SJSA1 (cell line): ENCODE measurements around the gene KLHL24. TPM values are rescaled to one million over a fixed set of nuclear protein-coding genes. Genes with fewer than 3 reads are reported as not detected.
A peak's percentile ranks its signal among the peaks of the same experiment; 100 is the strongest.
"Not testable (repeated sequence)": the region's sequence is repeated elsewhere in the genome, so short reads cannot be mapped to it uniquely, and the experiment has no call there.

ENCODE experiments used
- DNase-seq, 2 experiments: peaks; one replicate each; pipeline ENCODE4 v3.0.0-alpha.2; 2015 to 2020; ENCODE audit warnings: low spot score in 2 of 2, low read depth in 1 of 2
- H3K27ac ChIP-seq: fragments of 250-450 bp; sonication (Bioruptor Pico); 2 replicates; pipeline ENCODE4 v1.5.1; 2020; ENCODE audit warnings: mild to moderate bottlenecking, moderate library complexity
- H3K27me3 ChIP-seq: fragments of 250-450 bp; sonication (Bioruptor Pico); replicated peaks from 2 replicates; pipeline ENCODE4 v1.5.1; 2020; ENCODE audit warnings: mild to moderate bottlenecking, moderate library complexity
- H3K36me3 ChIP-seq: fragments of 250-450 bp; sonication (Bioruptor Pico); 2 replicates; pipeline ENCODE4 v1.5.1; 2020; ENCODE audit warnings: mild to moderate bottlenecking
- H3K4me1 ChIP-seq: fragments of 250-450 bp; sonication (Bioruptor Pico); replicated peaks from 2 replicates; pipeline ENCODE4 v1.6.1; 2021; ENCODE audit warnings: mild to moderate bottlenecking
- H3K4me3 ChIP-seq: fragments of 250-450 bp; sonication (Bioruptor Pico); 2 replicates; pipeline ENCODE4 v1.5.1; 2020; ENCODE audit warnings: mild to moderate bottlenecking
- H3K9me3 ChIP-seq: fragments of 250-450 bp; sonication (Bioruptor Pico); replicated peaks from 2 replicates; pipeline ENCODE4 v1.5.1; 2020; ENCODE audit warnings: mild to moderate bottlenecking
- total RNA-seq: library from RNA; depleted of rRNA; stranded (reverse); fragments of >200 nt; shearing (Covaris generic); gene quantifications from 2 replicates; pipeline ENCODE4 v1.2.3, GENCODE V29; 2014

The KLHL24 gene
- total RNA-seq, 1 experiment from 2014 or later, result 5.9 TPM

GRCh38 chr3:183619624-183620251 lies 15.7 kb upstream of the KLHL24 start:
- H3K27ac ChIP-seq, result no peak overlapping the region
- no peaks in the 10 kb centered on the region for H3K4me1 ChIP-seq
- no peak for DNase-seq

GRCh38 chr3:183620252-183620628 lies 15.2 kb upstream of the KLHL24 start:
- Histone ChIP-seq H3K4me3 (no peak overlapping the region), H3K4me1 (no peaks in the 10 kb centered on the region), H3K27ac (no peak overlapping the region), H3K27me3 (no peaks in the 10 kb centered on the region), H3K36me3 (no peaks in the 10 kb centered on the region), H3K9me3 (no peaks in the 10 kb centered on the region)
- DNase-seq, result no peak

More at GRCh38 chr3:183619624-183620251, 15.7 kb upstream of the KLHL24 start:
- Histone ChIP-seq H3K4me3 (no peak overlapping the region), H3K36me3 (no peaks in the 10 kb centered on the region), H3K27me3 (no peaks in the 10 kb centered on the region), H3K9me3 (no peaks in the 10 kb centered on the region)

- not testable (repeated sequence) for H3K4me3 ChIP-seq, H3K9me3 ChIP-seq, H3K27ac ChIP-seq, H3K36me3 ChIP-seq, H3K27me3 ChIP-seq, DNase-seq, H3K4me1 ChIP-seq
These were observed 12.9 kb upstream of the KLHL24 start for GRCh38 chr3:183622473-183622872.

- H3K36me3 ChIP-seq, result no peaks in the 10 kb centered on the region
- no peaks in the 10 kb centered on the region for H3K4me1 ChIP-seq
- no peaks in the 10 kb centered on the region for H3K27me3 ChIP-seq
- H3K9me3 ChIP-seq, result no peaks in the 10 kb centered on the region
- DNase-seq, result no peak
- H3K27ac ChIP-seq, result no peak overlapping the region
- no peak overlapping the region for H3K4me3 ChIP-seq
These were observed 8.4 kb upstream of the KLHL24 start for GRCh38 chr3:183626877-183627594.

GRCh38 chr3:183629546-183630301 lies 5.7 kb upstream of the KLHL24 start:
- no peaks in the 10 kb centered on the region for H3K27me3 ChIP-seq
- H3K4me1 ChIP-seq, result peaks cover under 1% of the 10 kb centered on the region; the same call in 1 of the 2 replicates
- H3K9me3 ChIP-seq, result no peaks in the 10 kb centered on the region
- DNase-seq, result no peak
- H3K36me3 ChIP-seq, result no peaks in the 10 kb centered on the region
- no peak overlapping the region for H3K27ac ChIP-seq
- no peak overlapping the region for H3K4me3 ChIP-seq

- Histone ChIP-seq H3K9me3 (no peaks in the 10 kb centered on the region), H3K4me1 (peaks cover 6% of the 10 kb centered on the region), H3K36me3 (no peaks in the 10 kb centered on the region), H3K4me3 (no peak overlapping the region), H3K27ac (no peak overlapping the region), H3K27me3 (no peaks in the 10 kb centered on the region)
- no peak for DNase-seq
These were observed 3.7 kb upstream of the KLHL24 start for GRCh38 chr3:183631715-183632114.

GRCh38 chr3:183632725-183633124 lies 2.7 kb upstream of the KLHL24 start:
- not testable (repeated sequence) for DNase-seq, H3K27ac ChIP-seq, H3K9me3 ChIP-seq, H3K4me3 ChIP-seq, H3K27me3 ChIP-seq, H3K4me1 ChIP-seq, H3K36me3 ChIP-seq

GRCh38 chr3:183634707-183635106 lies 716 bp upstream of the KLHL24 start:
- Histone ChIP-seq H3K4me3 (no peak overlapping the region), H3K9me3 (no peaks in the 10 kb centered on the region), H3K27ac (no peak overlapping the region), H3K36me3 (no peaks in the 10 kb centered on the region), H3K4me1 (peaks cover 6% of the 10 kb centered on the region), H3K27me3 (no peaks in the 10 kb centered on the region)
- DNase-seq, result no peak

- Histone ChIP-seq H3K4me1 (peaks cover 6% of the 10 kb centered on the region), H3K9me3 (no peaks in the 10 kb centered on the region), H3K36me3 (no peaks in the 10 kb centered on the region), H3K27ac (peak overlapping the region; percentile 41), H3K27me3 (no peaks in the 10 kb centered on the region), H3K4me3 (peak overlapping the region; percentile 62)
- peak in 1 of 2 experiments; percentile 7 for DNase-seq
These were observed 354 bp upstream of the KLHL24 start for GRCh38 chr3:183635107-183635430.

- Histone ChIP-seq H3K27ac (peak overlapping the region; percentile 41), H3K4me3 (peak overlapping the region; percentile 62), H3K27me3 (no peaks in the 10 kb centered on the region), H3K36me3 (no peaks in the 10 kb centered on the region), H3K9me3 (no peaks in the 10 kb centered on the region), H3K4me1 (peaks cover 6% of the 10 kb centered on the region)
- peak; percentile 89 to 92 for DNase-seq
These were observed 1.0 kb downstream of the KLHL24 start for GRCh38 chr3:183636221-183637105.

- no peak for DNase-seq
- H3K27me3 ChIP-seq, result no peaks in the 10 kb centered on the region
- no peak overlapping the region for H3K27ac ChIP-seq
- H3K4me3 ChIP-seq, result peak overlapping the region; percentile 62
- peaks cover 6% of the 10 kb centered on the region for H3K4me1 ChIP-seq
- H3K9me3 ChIP-seq, result no peaks in the 10 kb centered on the region
- no peaks in the 10 kb centered on the region for H3K36me3 ChIP-seq
These were observed 1.7 kb downstream of the KLHL24 start for GRCh38 chr3:183637106-183637486.

- not testable (repeated sequence) for H3K4me1 ChIP-seq, H3K9me3 ChIP-seq, H3K36me3 ChIP-seq, H3K27ac ChIP-seq, H3K4me3 ChIP-seq, DNase-seq, H3K27me3 ChIP-seq
These were observed 2.2 kb downstream of the KLHL24 start for GRCh38 chr3:183637633-183638032.

- DNase-seq, result no peak
- H3K27me3 ChIP-seq, result no peaks in the 10 kb centered on the region
- no peaks in the 10 kb centered on the region for H3K36me3 ChIP-seq
- H3K4me3 ChIP-seq, result no peak overlapping the region
- H3K4me1 ChIP-seq, result peaks cover 6% of the 10 kb centered on the region
- no peaks in the 10 kb centered on the region for H3K9me3 ChIP-seq
- H3K27ac ChIP-seq, result no peak overlapping the region
These were observed 2.9 kb downstream of the KLHL24 start for GRCh38 chr3:183638101-183638852.
